ENCODE measurements around the gene OR2T12.

The OR2T12 gene

GRCh38 chr1:248303324-248303723 lies at the start of gene OR2T12:
OR2T12 (minus strand) TSS chr1:248303424; CDS start chr1:248295578, 7,846 bp downstream.
- no peak within 1 kb of the TSS for H3K9ac ChIP-seq (ENCODE audit: low read length)
- H3K9me3 ChIP-seq (ENCODE audit: insufficient read depth, low read length): no peaks in the 10 kb centered on the region
- H3K36me3 ChIP-seq (ENCODE audit: low read length): no peaks in the 10 kb centered on the region
- H3F3A ChIP-seq (ENCODE audit: insufficient read depth): no peaks in the 10 kb centered on the region
- no peaks in the 10 kb centered on the region for H4K20me1 ChIP-seq (ENCODE audit: low read depth, low read length)
- no peaks in the 10 kb centered on the region for H3K9me2 ChIP-seq (replicated peaks; ENCODE audit: insufficient read depth, low read length)
- H3K27ac ChIP-seq (ENCODE audit: low read depth, low read length): no peak within 1 kb of the TSS
- H3K4me3 ChIP-seq (ENCODE audit: insufficient read depth, low read length, poor library complexity, severe bottlenecking): no peak within 1 kb of the TSS
- TF ChIP-seq EZH2phosphoT487 (conservative IDR thresholded peaks at IDR 0.05; ENCODE audit: low read length) (no peak), CTCF (IDR thresholded peaks at IDR 0.05; ENCODE audit: insufficient read depth, low read length, poor library complexity, severe bottlenecking) (no peak)
- H2AFZ ChIP-seq (ENCODE audit: low read depth, low read length, severe bottlenecking): no peak within 1 kb of the TSS
- H3K27me3 ChIP-seq (ENCODE audit: low read length): no peaks in the 10 kb centered on the region
- no peak within 1 kb of the TSS for H3K4me2 ChIP-seq (ENCODE audit: low read depth, low read length, poor library complexity, severe bottlenecking)
- H3K79me2 ChIP-seq (ENCODE audit: insufficient read depth, low read length): no peaks in the 10 kb centered on the region

- Histone ChIP-seq H3F3A (ENCODE audit: insufficient read depth) (no peaks in the 10 kb centered on the region), H2AFZ (ENCODE audit: low read depth, low read length, severe bottlenecking) (no peak within 1 kb of the TSS), H3K4me2 (ENCODE audit: low read depth, low read length, poor library complexity, severe bottlenecking) (no peak within 1 kb of the TSS), H3K9me3 (ENCODE audit: insufficient read depth, low read length) (no peaks in the 10 kb centered on the region), H3K27ac (ENCODE audit: low read depth, low read length) (no peak within 1 kb of the TSS), H3K9me2 (replicated peaks; ENCODE audit: insufficient read depth, low read length) (no peaks in the 10 kb centered on the region), H3K36me3 (ENCODE audit: low read length) (no peaks in the 10 kb centered on the region), H4K20me1 (ENCODE audit: low read depth, low read length) (no peaks in the 10 kb centered on the region), H3K27me3 (ENCODE audit: low read length) (no peaks in the 10 kb centered on the region), H3K79me2 (ENCODE audit: insufficient read depth, low read length) (no peaks in the 10 kb centered on the region), H3K9ac (ENCODE audit: low read length) (no peak within 1 kb of the TSS), H3K4me3 (ENCODE audit: insufficient read depth, low read length, poor library complexity, severe bottlenecking) (no peak within 1 kb of the TSS)
- no peak for TF ChIP-seq CTCF (IDR thresholded peaks at IDR 0.05; ENCODE audit: insufficient read depth, low read length, poor library complexity, severe bottlenecking)
- no peak for TF ChIP-seq EZH2phosphoT487 (conservative IDR thresholded peaks at IDR 0.05; ENCODE audit: low read length)
Observed at GRCh38 chr1:248348475-248348874, 45.3 kb upstream of the OR2T12 start, which contains the start of gene OR14C36. OR14C36 (plus strand) TSS chr1:248348775; CDS start chr1:248348775, 0 bp downstream.

GRCh38 chr1:248343451-248343850 lies 40.2 kb upstream of the OR2T12 start:
- Histone ChIP-seq H3K79me2 (ENCODE audit: insufficient read depth, low read length) (no peaks in the 10 kb centered on the region), H4K20me1 (ENCODE audit: low read depth, low read length) (no peaks in the 10 kb centered on the region), H3F3A (ENCODE audit: insufficient read depth) (no peaks in the 10 kb centered on the region), H3K27ac (ENCODE audit: low read depth, low read length) (no peak overlapping the region), H3K9me2 (replicated peaks; ENCODE audit: insufficient read depth, low read length) (no peaks in the 10 kb centered on the region), H3K9me3 (ENCODE audit: insufficient read depth, low read length) (no peaks in the 10 kb centered on the region), H3K27me3 (ENCODE audit: low read length) (no peaks in the 10 kb centered on the region), H2AFZ (ENCODE audit: low read depth, low read length, severe bottlenecking) (no peak overlapping the region), H3K36me3 (ENCODE audit: low read length) (no peaks in the 10 kb centered on the region), H3K4me2 (ENCODE audit: low read depth, low read length, poor library complexity, severe bottlenecking) (no peak overlapping the region), H3K4me3 (ENCODE audit: insufficient read depth, low read length, poor library complexity, severe bottlenecking) (no peak overlapping the region), H3K9ac (ENCODE audit: low read length) (no peak overlapping the region)
- TF ChIP-seq EZH2phosphoT487 (conservative IDR thresholded peaks at IDR 0.05; ENCODE audit: low read length) (no peak), CTCF (IDR thresholded peaks at IDR 0.05; ENCODE audit: insufficient read depth, low read length, poor library complexity, severe bottlenecking) (no peak)
